Right ventricle myocardium superior (tissue), 1 donor: ENCODE measurements around the gene DPF3. TPM values are rescaled to one million over a fixed set of nuclear protein-coding genes. Genes with fewer than 3 reads are reported as not detected.
"Not testable (repeated sequence)": the region's sequence is repeated elsewhere in the genome, so short reads cannot be mapped to it uniquely, and the experiment has no call there.

ENCODE experiments used
- ATAC-seq: fragments of 200-7000 bp; cut with Tn5 transposase; one replicate; pipeline ENCODE4 v1.9.1; 2020; ENCODE audit warnings: mild to moderate bottlenecking; ENCODE audit not compliant: poor library complexity
- DNase-seq: peaks from one replicate; pipeline ENCODE4 v3.0.0-alpha.2; 2020
- intact Hi-C: fragments of 100-400 bp; cut with DNase I; formaldehyde crosslinking; loops from one replicate; pipeline ENCODE4 v1.11.2; 2022
- total RNA-seq: library from RNA; stranded (reverse); fragmentation: NEBNext Ultra II Directional; extraction: Animal tissue kit (Norgen Biotek cat#: 25700); gene quantifications from one replicate; pipeline ENCODE4 v1.2.1, GENCODE V29; 2021
- donor health status: DM: no; HTN: yes; CAD: no; lungs with severe emphysema.

The DPF3 gene
- total RNA-seq, 1 donor from 2014 or later = 25.0 TPM

GRCh38 chr14:72887514-72887913, 6.4 kb downstream of the DPF3 start:
- DNase-seq = no peak
- no peak for ATAC-seq
- intact Hi-C loops = no loop called here

DNA sequence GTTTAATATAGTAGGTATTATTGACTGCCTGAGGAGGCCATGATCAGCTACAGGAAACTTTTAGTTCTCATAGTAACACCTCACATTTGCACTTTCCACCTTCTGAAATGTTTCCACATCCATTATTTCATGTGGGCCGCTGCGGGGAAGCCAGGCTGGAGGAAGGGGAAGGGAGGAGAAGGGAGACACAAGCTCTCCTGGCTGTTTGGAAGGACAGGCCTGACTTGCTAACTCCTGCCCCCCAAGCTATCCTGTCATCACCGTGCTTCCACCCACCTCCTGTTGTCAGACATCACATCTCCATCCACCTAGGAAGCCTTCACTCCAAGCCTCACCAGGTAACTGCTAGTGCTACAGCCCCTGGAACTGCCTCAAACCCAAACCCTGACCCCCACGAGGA, 9.5 kb downstream of the DPF3 start:
- intact Hi-C loops = no loop called here
- DNase-seq = no peak
- no peak for ATAC-seq

DNA sequence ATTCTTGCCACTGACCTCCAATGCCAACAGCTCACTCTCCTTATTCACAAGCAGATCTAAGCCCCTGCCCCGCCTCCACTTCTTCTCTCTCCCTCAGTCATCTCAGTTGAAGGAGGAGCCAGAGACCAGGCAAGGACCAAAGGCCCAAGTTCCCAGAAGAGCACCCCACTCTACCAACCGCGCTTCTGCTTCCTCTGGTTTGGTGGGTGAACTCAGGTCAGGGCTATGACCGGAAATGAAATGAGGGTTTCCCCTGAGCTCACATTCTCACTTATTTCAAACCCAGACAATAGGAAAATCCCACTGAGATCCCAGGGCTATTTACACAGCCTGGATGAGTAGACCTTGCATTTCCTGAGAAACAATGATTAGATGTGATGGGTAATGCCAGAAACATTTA, 9.9 kb downstream of the DPF3 start:
- intact Hi-C loops = no loop called here
- DNase-seq = no peak
- ATAC-seq = peak; percentile 26

DNA sequence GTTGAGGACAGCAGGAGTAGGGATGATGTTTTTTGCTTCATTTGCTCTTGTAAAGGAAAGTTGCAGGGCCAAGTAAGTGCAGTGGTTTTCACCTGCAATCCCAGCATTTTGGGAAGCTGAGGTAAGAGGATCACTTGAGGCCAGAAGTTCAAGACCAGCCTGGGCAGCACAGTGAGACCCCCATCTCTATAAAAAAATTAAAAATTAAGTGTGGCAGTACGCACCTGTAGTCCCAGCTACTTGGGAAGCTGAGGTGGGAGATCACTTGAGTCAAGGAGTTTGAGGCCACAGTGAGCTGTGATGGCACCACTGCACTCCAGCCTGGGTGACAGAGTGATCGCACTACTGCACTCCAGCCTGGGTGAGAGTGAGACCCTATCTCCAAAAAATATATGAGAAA, 10.8 kb downstream of the DPF3 start:
- intact Hi-C loops = no loop called here

GRCh38 chr14:72882463-72882862, 11.4 kb downstream of the DPF3 start:
- no peak for ATAC-seq
- intact Hi-C loops = no loop called here

More for the DNA sequence above, 10.8 kb downstream of the DPF3 start:
- DNase-seq = no peak
- ATAC-seq = no peak

DNA sequence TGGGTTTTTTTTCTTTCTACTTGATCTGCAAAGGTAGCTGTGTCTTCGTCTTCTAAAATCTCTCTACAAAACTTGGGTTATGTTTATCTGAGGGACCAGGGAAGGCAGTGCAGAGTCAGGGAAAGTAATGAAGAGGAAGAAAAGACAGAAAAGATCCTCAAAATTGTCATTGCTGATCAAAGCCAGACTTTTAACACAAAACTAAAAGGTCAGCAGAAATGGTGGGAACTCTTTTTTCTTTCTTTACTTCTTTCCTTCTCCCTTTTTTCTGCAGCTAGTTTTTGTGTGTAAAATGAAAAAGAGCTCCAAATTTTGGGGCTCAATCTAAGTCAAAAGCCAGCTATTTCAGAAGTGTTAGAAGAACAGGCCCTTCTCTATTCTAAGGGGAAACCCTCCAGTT, 11.9 kb downstream of the DPF3 start:
- intact Hi-C loops = no loop called here
- ATAC-seq = no peak
- no peak for DNase-seq

More at GRCh38 chr14:72882463-72882862, 11.4 kb downstream of the DPF3 start:
- no peak for DNase-seq

GRCh38 chr14:72881543-72881942, 12.4 kb downstream of the DPF3 start:
- ATAC-seq (no peak), DNase-seq (no peak)
- intact Hi-C loops = no loop called here

DNA sequence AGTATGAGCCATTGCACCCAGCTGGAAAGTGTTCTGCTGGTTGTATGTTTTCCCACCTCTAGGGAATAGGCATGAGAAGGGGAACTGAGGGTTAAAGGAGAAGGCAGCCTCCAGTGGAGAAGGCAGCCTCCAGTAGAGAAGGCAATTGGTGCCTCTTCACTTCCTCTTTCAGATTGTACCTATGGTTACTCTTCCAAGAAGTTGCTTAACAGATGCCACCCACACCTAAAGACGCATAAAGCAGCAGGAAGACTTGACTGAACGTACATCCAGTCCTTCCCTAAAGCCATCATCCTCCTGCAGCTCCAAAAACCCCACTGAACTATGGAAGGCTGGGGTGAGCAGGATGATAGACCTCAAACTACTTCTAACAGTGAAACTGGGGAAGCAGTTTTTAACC, 13.1 kb downstream of the DPF3 start:
- ATAC-seq = no peak
- intact Hi-C loops = no loop called here
- no peak for DNase-seq

- no peak for DNase-seq
- intact Hi-C loops = no loop called here
Measured at GRCh38 chr14:72880164-72880563, 13.7 kb downstream of the DPF3 start.

DNA sequence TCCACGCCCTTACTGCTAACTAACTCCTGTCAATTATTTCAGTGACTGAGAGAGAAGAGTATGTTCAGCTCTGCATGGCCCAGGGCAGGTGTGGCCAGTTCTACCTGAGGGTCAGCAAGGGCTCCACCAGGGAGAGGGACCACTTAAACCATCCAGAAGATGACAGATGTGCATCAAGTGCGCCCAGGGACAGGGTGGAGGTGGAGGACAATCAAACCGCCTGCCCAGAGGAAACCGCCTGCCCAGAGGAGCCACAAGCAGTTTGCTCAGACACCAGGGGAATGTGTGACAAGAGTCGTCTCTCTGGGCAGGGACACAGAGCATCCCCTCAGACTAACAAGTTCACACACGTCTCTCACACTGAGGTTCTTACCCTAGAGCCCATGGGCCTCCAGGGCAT, 14.5 kb downstream of the DPF3 start:
- intact Hi-C loops = no loop called here
- no peak for ATAC-seq
- DNase-seq = no peak

More at GRCh38 chr14:72880164-72880563, 13.7 kb downstream of the DPF3 start:
- no peak for ATAC-seq

DNA sequence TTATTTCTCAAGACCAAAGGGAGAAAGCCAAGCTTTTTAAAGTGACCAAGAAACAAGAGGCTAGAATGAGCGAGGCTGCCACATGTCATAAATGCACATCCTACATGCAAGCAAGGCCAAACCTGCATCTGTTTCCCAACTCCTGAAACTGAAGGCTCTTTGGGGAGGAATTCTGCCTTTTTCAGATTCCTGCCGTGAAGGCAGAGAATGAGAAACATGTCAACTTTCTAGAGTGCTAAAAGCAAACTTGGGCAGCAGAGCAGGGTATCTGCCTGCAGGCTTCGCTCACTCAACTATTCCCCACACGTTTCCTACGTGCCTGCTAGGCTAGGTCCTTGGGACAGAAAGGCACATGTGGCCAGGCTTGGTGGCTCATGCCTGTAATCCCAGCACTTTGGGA, 15.2 kb downstream of the DPF3 start:
- intact Hi-C loops = no loop called here
- ATAC-seq (no peak), DNase-seq (no peak)

DNA sequence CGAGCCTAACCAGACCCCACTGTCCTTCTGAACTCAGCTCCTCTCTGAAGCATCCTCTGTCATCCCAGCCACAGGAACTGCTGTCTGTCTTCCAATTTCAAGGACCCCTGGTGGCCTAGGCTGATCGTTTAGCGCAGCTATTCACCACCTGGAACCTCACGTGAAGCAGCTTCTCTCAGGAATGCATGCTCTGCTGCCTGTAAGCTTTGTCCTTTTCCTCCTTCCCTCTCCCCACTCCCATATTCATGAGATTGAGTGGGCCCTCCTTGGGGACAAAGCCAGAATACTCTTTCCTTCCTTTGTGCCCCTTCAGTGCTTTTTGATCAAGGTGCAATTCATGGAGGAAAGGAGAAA, 17.2 kb downstream of the DPF3 start:
- DNase-seq (no peak), ATAC-seq (no peak)
- intact Hi-C loops = no loop called here

DNA sequence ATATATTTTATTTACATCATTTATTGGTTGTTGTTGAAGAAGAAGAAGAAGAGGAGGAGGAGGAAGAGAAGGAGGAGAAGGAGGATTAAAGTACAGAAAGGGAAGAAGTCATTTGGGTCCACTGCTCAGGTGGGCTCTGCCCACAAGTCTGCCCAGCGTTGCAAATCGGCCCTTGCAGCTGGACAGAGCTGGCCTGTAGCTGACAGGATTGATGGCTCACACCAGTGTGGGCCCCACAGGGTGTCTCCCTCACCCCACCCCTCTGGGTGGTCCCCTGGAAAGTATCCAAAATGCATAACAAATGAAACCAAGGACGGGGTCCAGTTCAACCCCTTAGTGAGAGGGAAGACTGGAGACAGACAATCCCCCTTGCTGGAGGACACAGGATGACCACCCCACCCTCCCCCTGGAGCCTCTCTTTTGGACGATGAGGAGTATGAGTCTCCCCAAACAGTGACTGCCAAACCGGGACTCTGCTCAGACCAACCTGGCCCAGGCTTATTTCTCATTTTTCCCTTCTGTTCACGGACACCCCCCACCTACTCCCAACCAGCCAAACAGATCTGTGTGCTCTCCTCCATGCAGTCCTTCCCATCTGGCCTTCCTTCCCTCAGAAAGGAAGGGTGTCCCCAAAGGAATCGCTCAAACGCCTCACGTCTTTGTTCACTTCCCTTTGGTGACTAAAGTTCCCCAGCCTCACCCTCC, 17.7 kb downstream of the DPF3 start:
- intact Hi-C loops = no loop called here
- no peak for ATAC-seq

GRCh38 chr14:72870878-72871277, 23.0 kb downstream of the DPF3 start:
- ATAC-seq, DNase-seq, intact Hi-C loops: not testable (repeated sequence)

More for the DNA sequence above, 17.7 kb downstream of the DPF3 start:
- DNase-seq = no peak

DNA sequence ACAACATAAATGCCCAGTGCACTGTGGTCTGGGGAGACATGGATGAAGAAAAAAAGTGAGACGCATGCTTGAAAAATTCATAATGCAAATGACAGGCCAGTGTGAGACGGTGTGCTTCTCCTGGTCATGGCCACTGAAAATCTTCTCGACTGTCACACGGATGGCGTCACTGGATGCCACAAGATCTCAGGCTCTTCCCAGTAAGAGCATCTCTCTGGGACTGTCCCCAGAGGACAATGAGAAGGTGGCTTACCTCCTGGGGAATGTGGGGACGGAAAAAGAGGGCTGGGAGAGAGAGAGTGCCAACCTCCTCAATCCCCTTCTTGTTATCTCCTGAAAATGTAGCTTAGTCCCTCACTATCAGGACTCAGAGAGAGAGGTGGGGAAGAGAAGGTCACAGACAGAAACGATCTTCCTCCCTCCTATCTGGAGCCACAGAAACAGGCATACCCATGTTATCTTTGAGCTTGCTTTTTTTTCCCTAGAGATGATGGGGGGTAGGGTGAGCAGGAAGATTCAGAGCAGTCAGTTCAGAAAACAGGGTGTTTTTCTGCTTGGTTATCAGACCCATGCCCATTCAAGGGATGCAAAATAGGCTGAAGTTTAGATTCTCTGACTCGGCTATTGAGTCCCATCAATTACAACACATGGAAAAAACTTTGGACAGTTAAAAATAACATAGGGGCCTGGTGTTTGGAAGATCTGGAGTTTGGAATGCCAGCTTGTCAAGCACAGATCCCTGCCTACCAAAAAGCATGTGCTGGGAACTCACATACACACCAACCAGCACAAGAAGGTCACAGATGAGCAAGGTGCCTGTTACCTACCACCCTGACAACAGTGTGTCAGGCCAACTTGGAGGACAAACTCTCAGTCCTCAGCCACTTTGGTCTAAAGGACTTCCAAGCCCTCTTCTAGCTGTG, 24.2 kb downstream of the DPF3 start:
- no peak for DNase-seq
- ATAC-seq = peak; percentile 85
- intact Hi-C loops = no loop called here

DNA sequence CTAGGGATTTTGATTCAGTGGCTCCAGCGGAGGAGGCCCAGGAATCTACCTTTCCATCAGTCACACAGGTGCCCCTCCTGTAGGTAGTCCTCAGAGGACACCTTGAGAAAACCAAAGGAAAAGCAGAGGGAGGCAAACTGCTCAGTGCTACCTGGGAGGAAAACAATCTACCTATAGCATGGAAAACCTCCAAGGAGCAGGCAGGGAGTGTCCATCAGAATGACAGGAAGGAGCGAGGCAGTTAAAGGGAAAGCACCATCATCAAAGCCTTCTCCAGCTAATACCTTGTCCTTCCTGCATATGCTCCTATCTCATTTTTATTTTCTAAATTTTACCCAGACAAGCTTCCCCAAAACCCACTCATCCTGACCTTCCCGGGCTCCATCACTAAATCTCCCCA, 25.4 kb downstream of the DPF3 start:
- intact Hi-C loops = no loop called here
- no peak for DNase-seq
- no peak for ATAC-seq

DNA sequence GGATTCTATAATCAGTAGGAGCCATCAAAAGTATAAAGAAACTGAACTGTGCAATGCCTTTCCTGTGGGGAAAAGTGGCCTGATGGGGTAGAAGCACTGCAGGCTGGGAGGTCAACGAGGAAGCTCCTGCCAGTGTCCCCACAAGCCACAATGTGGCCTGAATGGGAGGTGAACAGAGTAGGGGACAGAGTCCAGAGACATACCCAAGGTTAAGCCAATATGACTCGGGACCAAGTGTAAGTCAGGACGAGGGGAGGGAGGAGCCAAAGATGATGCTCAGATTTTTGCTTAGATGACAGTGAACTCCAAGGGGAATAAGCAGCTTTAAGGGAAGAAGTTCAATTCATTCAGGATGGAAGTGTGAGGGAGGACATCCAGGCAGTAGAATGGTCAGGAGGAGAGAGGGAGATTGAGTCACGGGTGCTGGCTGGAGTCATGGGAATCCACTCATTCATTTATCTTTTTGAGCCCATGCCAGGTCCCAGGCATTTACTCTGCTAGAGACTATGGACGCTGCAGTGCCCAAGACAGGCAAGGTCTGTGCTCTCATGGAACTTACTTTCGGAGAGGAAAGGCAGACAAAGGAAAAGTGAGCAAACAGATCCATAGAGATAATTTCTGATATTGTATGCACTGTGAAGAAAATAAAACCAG, 29.1 kb downstream of the DPF3 start:
- intact Hi-C loops = no loop called here
- DNase-seq = no peak
- peak; percentile 46 for ATAC-seq

DNA sequence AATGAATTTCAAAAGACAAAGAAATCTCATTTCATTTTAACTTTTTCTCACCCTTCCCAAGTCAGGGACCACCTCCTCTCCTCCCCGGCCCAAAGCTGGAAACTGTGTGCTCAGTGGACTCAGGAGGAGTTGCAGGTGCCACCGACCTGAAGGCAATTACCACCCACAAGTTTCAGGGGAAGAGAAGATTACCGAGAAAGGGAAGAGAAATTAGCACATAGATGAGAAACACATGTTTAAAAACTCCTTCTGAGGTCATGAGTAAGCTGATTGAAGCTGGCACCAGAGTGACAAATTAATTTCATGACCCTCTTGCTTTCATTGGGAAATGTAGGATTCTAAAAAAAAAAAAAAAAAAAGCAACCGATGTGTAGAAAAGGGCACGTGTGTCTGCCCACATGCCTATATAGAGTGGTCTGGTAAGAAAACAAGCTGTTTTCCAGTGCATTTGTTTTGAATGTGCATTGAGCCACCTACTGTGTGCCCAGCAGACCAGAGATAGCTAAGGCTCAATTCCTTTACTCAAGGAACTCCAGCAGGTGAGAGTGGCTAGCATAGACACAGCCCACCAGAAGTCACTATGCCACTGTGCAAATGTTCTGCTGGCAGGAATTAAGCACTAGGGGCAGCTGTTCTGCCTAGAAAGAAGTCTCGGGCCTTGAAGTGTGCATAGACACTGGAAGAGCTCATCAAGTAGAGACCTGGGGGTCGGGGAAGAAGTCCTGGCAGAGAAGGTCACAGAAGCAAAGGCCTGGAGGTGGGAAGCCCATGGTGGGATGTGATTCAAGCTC, 30.5 kb downstream of the DPF3 start:
- DNase-seq = no peak
- intact Hi-C loops = no loop called here
- ATAC-seq = no peak
